AG09319 (cell line): Measurements from ENCODE around the gene NEUROD2.

ENCODE experiments used
- DNase-seq: peaks from one replicate; pipeline ENCODE4 v3.0.0-alpha.2; 2010; ENCODE audit warnings: low read depth; ENCODE audit errors: extremely low read depth
- CTCF ChIP-seq: IDR thresholded peaks from 2 replicates; pipeline ENCODE4 v1.5.1; 2011; ENCODE audit warnings: low read depth, mild to moderate bottlenecking, inconsistent platforms, low read length, moderate library complexity

The NEUROD2 gene

GRCh38 chr17:39622380-39623006, 14.8 kb upstream of the NEUROD2 start:
- no peak for TF ChIP-seq CTCF
- DNase-seq = no peak

GRCh38 chr17:39621523-39622379, 14.0 kb upstream of the NEUROD2 start:
- DNase-seq = peak; percentile 44
- TF ChIP-seq CTCF = no peak; the same call in none of the 2 replicates

- DNase-seq = no peak
- TF ChIP-seq CTCF = no peak
Observed at GRCh38 chr17:39619786-39620101, 12.0 kb upstream of the NEUROD2 start.

GRCh38 chr17:39618956-39619785, 11.5 kb upstream of the NEUROD2 start:
- no peak for DNase-seq
- no peak for TF ChIP-seq CTCF

GRCh38 chr17:39618246-39618913, 10.7 kb upstream of the NEUROD2 start:
- no peak for DNase-seq
- TF ChIP-seq CTCF = no peak

- no peak for TF ChIP-seq CTCF
- peak; percentile 5 for DNase-seq
Observed at GRCh38 chr17:39617446-39618245, 9.9 kb upstream of the NEUROD2 start.
